Keratinocyte (primary cell): ENCODE measurements around the gene APBB2.

ENCODE experiments used
- EZH2 ChIP-seq: IDR thresholded peaks from one replicate; pipeline ENCODE4 v1.6.1; 2012; ENCODE audit warnings: inconsistent platforms, mild to moderate bottlenecking, low read length, moderate library complexity
- TF ChIP-seq, protein P1 (sequence below), 3 experiments: IDR thresholded peaks in 1 of 3; conservative IDR thresholded peaks in 1 of 3; optimal IDR thresholded peaks in 1 of 3; 2 replicates in 2 of 3; 3 replicates in 1 of 3; pipeline versions ENCODE3 to v1.5.1; 2011; ENCODE audit warnings: low read length in 3 of 3, mild to moderate bottlenecking in 3 of 3, moderate library complexity in 2 of 3, control low read depth in 1 of 3, inconsistent platforms in 1 of 3; ENCODE audit not compliant: insufficient read depth in 2 of 3; ENCODE audit errors: extremely low read depth in 1 of 3

DNA sequence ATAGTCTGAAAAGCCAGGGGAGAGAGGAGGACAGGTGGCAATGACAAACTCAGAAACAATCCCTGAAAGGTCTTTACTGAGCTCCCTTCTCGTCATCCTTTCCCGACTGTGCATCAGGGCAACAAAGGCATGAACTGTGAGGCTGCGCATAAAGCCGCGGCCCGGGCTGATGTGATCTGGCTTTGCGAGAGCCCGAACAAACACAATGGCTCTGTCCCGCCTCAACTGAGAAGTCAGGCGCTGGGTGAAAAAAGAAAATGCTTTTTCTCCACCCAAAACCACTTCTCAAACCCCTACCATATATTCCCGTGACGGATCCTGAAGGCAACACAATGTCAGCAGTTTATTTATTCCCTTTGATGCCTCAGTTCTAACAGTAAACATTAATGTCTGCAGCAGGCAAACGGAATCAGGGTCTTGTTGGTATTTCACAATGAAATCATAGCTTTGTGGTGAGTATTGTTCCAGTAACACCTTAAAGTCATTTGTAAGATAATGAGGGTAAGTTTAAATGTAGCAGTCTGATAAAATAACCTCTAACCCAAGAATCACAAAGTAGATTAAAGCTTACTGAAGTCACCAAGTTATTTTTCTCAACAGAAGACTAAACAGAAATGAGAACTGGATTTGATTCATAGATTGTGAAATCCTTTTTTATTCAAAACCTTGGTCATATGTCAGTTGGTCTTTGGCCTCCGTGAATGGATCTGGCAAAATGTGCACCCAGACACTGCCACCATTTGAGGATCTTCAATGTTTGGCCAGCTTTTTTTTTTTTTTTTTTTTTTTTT is 67.4 kb downstream of the APBB2 start:
- TF ChIP-seq, protein P1, sequence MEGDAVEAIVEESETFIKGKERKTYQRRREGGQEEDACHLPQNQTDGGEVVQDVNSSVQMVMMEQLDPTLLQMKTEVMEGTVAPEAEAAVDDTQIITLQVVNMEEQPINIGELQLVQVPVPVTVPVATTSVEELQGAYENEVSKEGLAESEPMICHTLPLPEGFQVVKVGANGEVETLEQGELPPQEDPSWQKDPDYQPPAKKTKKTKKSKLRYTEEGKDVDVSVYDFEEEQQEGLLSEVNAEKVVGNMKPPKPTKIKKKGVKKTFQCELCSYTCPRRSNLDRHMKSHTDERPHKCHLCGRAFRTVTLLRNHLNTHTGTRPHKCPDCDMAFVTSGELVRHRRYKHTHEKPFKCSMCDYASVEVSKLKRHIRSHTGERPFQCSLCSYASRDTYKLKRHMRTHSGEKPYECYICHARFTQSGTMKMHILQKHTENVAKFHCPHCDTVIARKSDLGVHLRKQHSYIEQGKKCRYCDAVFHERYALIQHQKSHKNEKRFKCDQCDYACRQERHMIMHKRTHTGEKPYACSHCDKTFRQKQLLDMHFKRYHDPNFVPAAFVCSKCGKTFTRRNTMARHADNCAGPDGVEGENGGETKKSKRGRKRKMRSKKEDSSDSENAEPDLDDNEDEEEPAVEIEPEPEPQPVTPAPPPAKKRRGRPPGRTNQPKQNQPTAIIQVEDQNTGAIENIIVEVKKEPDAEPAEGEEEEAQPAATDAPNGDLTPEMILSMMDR (optimal IDR thresholded peaks at IDR 0.05 in 1 of 3, IDR thresholded peaks at IDR 0.05 in 1 of 3, conservative IDR thresholded peaks at IDR 0.05 in 1 of 3; ENCODE audit: extremely low read depth in 1 of 3, insufficient read depth in 2 of 3, low read length in 3 of 3): no peak
- TF ChIP-seq EZH2: no peak
